Measurements from ENCODE around the gene NKIRAS1. TPM values are rescaled to one million over a fixed set of nuclear protein-coding genes. Genes with fewer than 3 reads are reported as not detected.
A peak's percentile ranks its signal among the peaks of the same experiment; 100 is the strongest.
"Not testable (repeated sequence)": the region's sequence is repeated elsewhere in the genome, so short reads cannot be mapped to it uniquely, and the experiment has no call there.

Gene NKIRAS1
- polyA plus RNA-seq, 3 donors: 0.69 to 2.0 (median 1.9) TPM

GRCh38 chr3:23856286-23856685, 60.5 kb downstream of the NKIRAS1 start:
- Histone ChIP-seq H3K27ac (ENCODE audit: low read depth in 1 of 2, low read length in 2 of 2) (peak overlapping the region in 1 of 2 donors; percentile 72), H3K4me2 (replicated peaks; ENCODE audit: extremely low read depth, low read length, poor library complexity, severe bottlenecking) (peak overlapping the region; percentile 42), H2AFZ (ENCODE audit: insufficient read depth, low read depth, low read length, poor library complexity, severe bottlenecking) (no peak overlapping the region), H3K27me3 (ENCODE audit: control insufficient read depth in 2 of 2, insufficient read depth in 2 of 2, low read length in 2 of 2) (no peaks in the 10 kb centered on the region), H3K9ac (ENCODE audit: insufficient read depth, low read length, poor library complexity, severe bottlenecking) (no peak overlapping the region), H3K36me3 (replicated peaks in 1 of 2; ENCODE audit: control insufficient read depth in 1 of 2, insufficient read depth in 2 of 2, low read length in 2 of 2) (peaks cover 4 to 7% of the 10 kb centered on the region in 2 donors), H4K20me1 (ENCODE audit: insufficient read depth, low read length) (peaks cover 99% of the 10 kb centered on the region), H3K79me2 (ENCODE audit: insufficient read depth, low read length) (peaks cover 75% of the 10 kb centered on the region), H3K4me3 (replicated peaks in 1 of 3; ENCODE audit: low read depth in 2 of 3, low read length in 3 of 3) (no peak overlapping the region), H3K9me3 (replicated peaks in 1 of 2; ENCODE audit: control insufficient read depth in 1 of 2, insufficient read depth in 1 of 2, low read length in 2 of 2) (peaks cover 0 to 4% of the 10 kb centered on the region in 2 donors), H3K4me1 (ENCODE audit: control insufficient read depth in 1 of 2, insufficient read depth in 2 of 2, low read length in 2 of 2) (peaks cover 29 to 38% of the 10 kb centered on the region in 2 donors)
- 80% methylated on average over 1 of the region's 3 CpGs for WGBS (ENCODE audit: insufficient coverage)
- peaks cover 44% of the 10 kb centered on the region for H3K4me1 Mint-ChIP-seq
- intact Hi-C loops (cut with micrococcal nuclease): no loop called here
- H3K4me3 Mint-ChIP-seq: no peak overlapping the region
- no peak for TF ChIP-seq CTCF (IDR thresholded peaks at IDR 0.05)
- H3K27ac Mint-ChIP-seq: peak overlapping the region in 5 of 7 donors; percentile 82 to 91 (median 87)
- peaks cover 2 to 11% (median 4%) of the 10 kb centered on the region in 7 donors for H3K9me3 Mint-ChIP-seq
- no peaks in the 10 kb centered on the region for H3K27me3 Mint-ChIP-seq (ENCODE audit: low read depth in 3 of 3)
- peaks cover 20 to 24% of the 10 kb centered on the region in 2 donors for H3K36me3 Mint-ChIP-seq
- no peak for DNase-seq

DNA sequence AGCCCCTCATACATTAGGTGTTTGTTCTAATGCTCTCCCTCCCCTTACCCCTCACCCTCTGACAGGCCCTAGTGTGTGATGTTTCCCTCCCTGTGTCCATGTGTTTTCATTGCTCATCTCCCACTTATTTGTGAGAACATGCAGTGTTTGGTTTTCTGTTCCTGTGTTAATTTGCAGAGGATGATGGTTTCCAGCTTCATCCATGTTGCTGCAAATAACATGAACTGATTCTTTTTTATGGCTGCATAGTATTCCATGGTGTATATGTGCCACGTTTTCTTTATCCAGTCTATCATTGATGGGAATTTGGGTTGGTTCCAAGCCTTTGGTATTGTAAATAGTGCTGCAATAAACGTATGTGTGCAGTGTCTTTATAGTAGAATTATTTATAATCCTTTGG, 67.3 kb downstream of the NKIRAS1 start:
- not testable (repeated sequence) for H3K4me3 ChIP-seq (replicated peaks in 1 of 3; ENCODE audit: low read depth in 2 of 3, low read length in 3 of 3)

More for the DNA sequence above, 67.3 kb downstream of the NKIRAS1 start:
- H3K4me2 ChIP-seq (replicated peaks; ENCODE audit: extremely low read depth, low read length, poor library complexity, severe bottlenecking); H3K9me3 ChIP-seq (replicated peaks in 1 of 2; ENCODE audit: control insufficient read depth in 1 of 2, insufficient read depth in 1 of 2, low read length in 2 of 2); H3K27ac ChIP-seq (ENCODE audit: low read depth in 1 of 2, low read length in 2 of 2); H3K27ac Mint-ChIP-seq; intact Hi-C loops (cut with micrococcal nuclease); H3K4me3 Mint-ChIP-seq; H2AFZ ChIP-seq (ENCODE audit: insufficient read depth, low read depth, low read length, poor library complexity, severe bottlenecking); DNase-seq; H3K27me3 ChIP-seq (ENCODE audit: control insufficient read depth in 2 of 2, insufficient read depth in 2 of 2, low read length in 2 of 2); H3K9me3 Mint-ChIP-seq; H3K36me3 ChIP-seq (replicated peaks in 1 of 2; ENCODE audit: control insufficient read depth in 1 of 2, insufficient read depth in 2 of 2, low read length in 2 of 2); H3K9ac ChIP-seq (ENCODE audit: insufficient read depth, low read length, poor library complexity, severe bottlenecking); H3K27me3 Mint-ChIP-seq (ENCODE audit: low read depth in 3 of 3): not testable (repeated sequence)
- H4K20me1 ChIP-seq (ENCODE audit: insufficient read depth, low read length): peaks cover 99% of the 10 kb centered on the region
- Mint-ChIP-seq H3K36me3 (peaks cover 15 to 16% of the 10 kb centered on the region in 2 donors), H3K4me1 (peaks cover 17% of the 10 kb centered on the region)
- WGBS (ENCODE audit: insufficient coverage): no CpG with 5 or more reads among the region's 2 CpGs
- peaks cover 92% of the 10 kb centered on the region for H3K79me2 ChIP-seq (ENCODE audit: insufficient read depth, low read length)
- H3K4me1 ChIP-seq (ENCODE audit: control insufficient read depth in 1 of 2, insufficient read depth in 2 of 2, low read length in 2 of 2): peaks cover 4 to 14% of the 10 kb centered on the region in 2 donors

Data from CD14-positive monocyte (primary cell).